Activated T-helper 2 cell treated with anti-CD3 and anti-CD28 coated beads, Interferon-gamma antibody, Interleukin-2, Interleukin-4, amounts not matched to agents 10 μg/mL and 5 μg/mL and 100 μg/mL, durations not matched to agents 14 hours and 24 hours and 36 hours (primary cell): ENCODE results near the gene ST7. TPM values are rescaled to one million over a fixed set of nuclear protein-coding genes. Genes with fewer than 3 reads are reported as not detected.

Experiments
- DNase-seq: peaks from one replicate; pipeline ENCODE4 v3.0.0; 2021; ENCODE audit warnings: low spot score
- H3K27ac Mint-ChIP-seq: one replicate; pipeline ENCODE4 v1.8.0; 2021; ENCODE audit warnings: mixed read lengths
- H3K27me3 Mint-ChIP-seq: one replicate; pipeline ENCODE4 v1.8.0; 2021; ENCODE audit warnings: low read depth, mixed read lengths
- H3K36me3 Mint-ChIP-seq: one replicate; pipeline ENCODE4 v1.8.0; 2021; ENCODE audit warnings: low read depth, mixed read lengths
- H3K4me1 Mint-ChIP-seq: one replicate; pipeline ENCODE4 v1.8.0; 2021; ENCODE audit warnings: low read depth, mixed read lengths
- H3K4me3 Mint-ChIP-seq: one replicate; pipeline ENCODE4 v1.8.0; 2021; ENCODE audit warnings: low read depth, mild to moderate bottlenecking, moderate library complexity, mixed read lengths
- H3K9me3 Mint-ChIP-seq: one replicate; pipeline ENCODE4 v1.8.0; 2021; ENCODE audit warnings: mixed read lengths
- intact Hi-C: fragments of 100-400 bp; cut with micrococcal nuclease; formaldehyde crosslinking; loops from one replicate; pipeline ENCODE4 v1.15.1; 2023
- total RNA-seq: library from RNA; stranded (reverse); gene quantifications from 2 replicates; pipeline ENCODE4 v1.2.3, GENCODE V29; 2022

ST7 gene
- total RNA-seq, 1 donor from 2014 or later = 8.0 TPM

DNA sequence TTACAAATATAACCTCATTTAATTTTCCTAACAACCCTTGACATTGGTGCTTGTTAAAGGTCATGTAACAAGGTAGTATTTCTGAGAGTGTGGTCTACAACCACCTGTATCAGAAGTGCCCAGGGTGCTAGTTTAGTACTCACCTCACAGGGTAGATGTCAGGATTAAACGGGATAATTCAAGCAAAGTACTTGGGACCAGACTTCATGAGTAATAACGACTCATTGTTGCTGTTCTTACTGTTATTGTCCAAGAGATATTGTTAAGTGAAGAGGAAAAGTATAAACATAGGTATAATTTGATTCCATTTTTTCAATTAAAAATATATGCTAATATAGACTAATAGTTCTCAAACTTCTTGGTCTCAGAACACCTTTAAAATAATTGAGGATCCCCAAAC, 190.3 kb downstream of the ST7 start:
- intact Hi-C loops = no loop called here
- peaks cover 17% of the 10 kb centered on the region for H3K4me1 Mint-ChIP-seq
- DNase-seq = no peak
- H3K9me3 Mint-ChIP-seq = no peaks in the 10 kb centered on the region
- no peak overlapping the region for H3K27ac Mint-ChIP-seq
- no peak overlapping the region for H3K4me3 Mint-ChIP-seq
- H3K27me3 Mint-ChIP-seq = no peaks in the 10 kb centered on the region
- peaks cover 9% of the 10 kb centered on the region for H3K36me3 Mint-ChIP-seq

- DNase-seq = no peak
- Mint-ChIP-seq H3K4me3 (no peak overlapping the region), H3K36me3 (peaks cover 9% of the 10 kb centered on the region), H3K4me1 (peaks cover 17% of the 10 kb centered on the region), H3K9me3 (no peaks in the 10 kb centered on the region), H3K27ac (no peak overlapping the region), H3K27me3 (no peaks in the 10 kb centered on the region)
- intact Hi-C loops = no loop called here
These were observed 192.0 kb downstream of the ST7 start for GRCh38 chr7:117145333-117145732.

DNA sequence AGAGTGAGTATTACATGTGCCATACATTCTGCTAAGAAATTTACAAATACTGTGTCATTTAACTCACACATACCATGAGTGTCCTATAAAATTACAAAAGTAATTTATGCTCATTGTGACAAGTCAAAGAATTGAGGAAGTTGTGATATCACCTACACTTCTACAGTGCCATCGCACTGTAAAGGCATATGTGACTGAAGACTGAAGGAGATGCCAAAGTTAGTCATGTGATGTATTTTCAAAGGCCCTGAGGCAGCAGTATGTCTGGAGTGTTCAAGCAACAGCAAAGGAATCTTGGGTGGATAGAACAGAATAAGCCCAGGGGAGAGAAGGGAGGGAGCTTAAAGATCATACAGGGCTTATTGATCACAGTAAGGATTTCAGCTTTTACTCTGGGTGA, 192.8 kb downstream of the ST7 start:
- intact Hi-C loops = no loop called here
- H3K27me3 Mint-ChIP-seq = no peaks in the 10 kb centered on the region
- DNase-seq = no peak
- H3K27ac Mint-ChIP-seq = no peak overlapping the region
- peaks cover 20% of the 10 kb centered on the region for H3K4me1 Mint-ChIP-seq
- H3K36me3 Mint-ChIP-seq = peaks cover 6% of the 10 kb centered on the region
- no peaks in the 10 kb centered on the region for H3K9me3 Mint-ChIP-seq
- H3K4me3 Mint-ChIP-seq = no peak overlapping the region

- no peak overlapping the region for H3K27ac Mint-ChIP-seq
- H3K4me1 Mint-ChIP-seq = peaks cover 20% of the 10 kb centered on the region
- H3K4me3 Mint-ChIP-seq = no peak overlapping the region
- H3K36me3 Mint-ChIP-seq = peaks cover 6% of the 10 kb centered on the region
- intact Hi-C loops = no loop called here
- DNase-seq = no peak
- H3K9me3 Mint-ChIP-seq = no peaks in the 10 kb centered on the region
- no peaks in the 10 kb centered on the region for H3K27me3 Mint-ChIP-seq
These were observed 193.2 kb downstream of the ST7 start for GRCh38 chr7:117146511-117146910.

DNA sequence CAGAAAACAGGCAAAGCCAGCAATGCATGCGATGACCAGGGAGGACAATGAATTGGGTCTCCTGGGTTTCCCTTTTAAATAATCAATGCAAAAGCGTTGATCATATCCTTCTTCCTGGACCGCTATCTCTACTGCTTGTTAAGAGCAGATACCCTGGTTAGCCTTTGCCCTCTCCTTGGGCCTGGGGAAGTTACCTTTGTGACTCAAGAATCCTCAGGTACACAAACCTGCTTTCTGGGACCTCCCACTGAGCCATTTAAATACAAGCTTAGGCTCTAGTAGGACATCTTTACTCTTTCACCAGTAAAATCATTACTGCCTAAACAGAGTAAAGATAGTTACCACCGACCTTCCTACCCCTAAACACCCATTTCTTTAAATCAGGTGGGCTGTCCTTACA, 195.7 kb downstream of the ST7 start:
- intact Hi-C loops = no loop called here
- Mint-ChIP-seq H3K9me3 (no peaks in the 10 kb centered on the region), H3K27ac (no peak overlapping the region)

DNA sequence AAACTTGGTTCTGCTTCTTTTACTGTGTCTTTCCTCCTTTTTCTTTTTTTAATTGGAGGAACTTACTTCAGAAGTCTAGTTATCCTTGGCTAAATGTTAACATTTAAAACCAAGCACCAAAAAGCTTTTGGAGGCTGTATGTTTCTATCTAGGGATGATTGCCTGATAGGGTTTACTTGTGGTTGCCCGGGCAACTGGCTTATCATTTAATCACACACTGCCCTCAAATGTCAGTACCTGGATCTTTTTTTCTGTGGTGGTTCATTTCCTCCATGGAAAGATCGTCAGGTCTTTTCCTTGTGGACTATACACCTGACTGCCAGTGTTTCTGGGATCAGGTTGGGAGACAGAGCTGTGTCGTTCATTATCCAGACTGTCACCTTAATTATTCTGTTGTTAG, 196.4 kb downstream of the ST7 start:
- DNase-seq = no peak
- Mint-ChIP-seq H3K4me3 (no peak overlapping the region), H3K9me3 (no peaks in the 10 kb centered on the region), H3K4me1 (peaks cover 11% of the 10 kb centered on the region), H3K27ac (no peak overlapping the region), H3K36me3 (no peaks in the 10 kb centered on the region), H3K27me3 (no peaks in the 10 kb centered on the region)
- intact Hi-C loops = no loop called here

More for the DNA sequence above, 195.7 kb downstream of the ST7 start:
- no peak overlapping the region for H3K4me3 Mint-ChIP-seq
- peaks cover 11% of the 10 kb centered on the region for H3K4me1 Mint-ChIP-seq
- no peaks in the 10 kb centered on the region for H3K27me3 Mint-ChIP-seq
- DNase-seq = no peak
- no peaks in the 10 kb centered on the region for H3K36me3 Mint-ChIP-seq

- H3K4me3 Mint-ChIP-seq = no peak overlapping the region
- intact Hi-C loops = no loop called here
- no peaks in the 10 kb centered on the region for H3K27me3 Mint-ChIP-seq
- H3K4me1 Mint-ChIP-seq = peaks cover 3% of the 10 kb centered on the region
- H3K36me3 Mint-ChIP-seq = no peaks in the 10 kb centered on the region
- no peaks in the 10 kb centered on the region for H3K9me3 Mint-ChIP-seq
- no peak overlapping the region for H3K27ac Mint-ChIP-seq
- no peak for DNase-seq
These were observed 199.1 kb downstream of the ST7 start for GRCh38 chr7:117152213-117153007.

DNA sequence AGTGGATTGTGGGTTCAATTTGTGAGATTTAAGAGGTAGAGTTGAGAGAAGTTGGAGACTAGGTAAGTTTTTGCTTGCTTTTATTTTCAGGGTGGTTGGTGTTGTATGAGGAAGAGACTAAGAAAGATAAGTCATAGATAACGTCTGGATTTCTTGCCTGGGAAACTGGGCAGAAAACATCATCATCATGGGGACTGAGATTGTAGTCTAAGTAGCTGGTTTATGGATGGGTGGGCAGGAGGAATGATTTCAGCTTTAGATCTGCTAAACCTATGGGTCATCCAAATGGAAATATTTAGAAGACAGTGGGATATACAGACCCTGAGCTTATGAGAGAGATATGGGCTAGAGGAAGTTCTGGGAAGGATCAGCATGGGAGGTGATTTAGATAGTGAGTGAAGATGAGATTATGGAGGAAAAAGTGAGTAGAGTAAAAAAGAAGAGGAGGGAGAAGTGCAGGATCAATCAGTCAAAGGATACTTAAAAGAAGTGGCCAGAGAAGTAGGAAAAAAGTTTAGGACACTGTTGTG, 199.8 kb downstream of the ST7 start:
- H3K36me3 Mint-ChIP-seq = no peaks in the 10 kb centered on the region

DNA sequence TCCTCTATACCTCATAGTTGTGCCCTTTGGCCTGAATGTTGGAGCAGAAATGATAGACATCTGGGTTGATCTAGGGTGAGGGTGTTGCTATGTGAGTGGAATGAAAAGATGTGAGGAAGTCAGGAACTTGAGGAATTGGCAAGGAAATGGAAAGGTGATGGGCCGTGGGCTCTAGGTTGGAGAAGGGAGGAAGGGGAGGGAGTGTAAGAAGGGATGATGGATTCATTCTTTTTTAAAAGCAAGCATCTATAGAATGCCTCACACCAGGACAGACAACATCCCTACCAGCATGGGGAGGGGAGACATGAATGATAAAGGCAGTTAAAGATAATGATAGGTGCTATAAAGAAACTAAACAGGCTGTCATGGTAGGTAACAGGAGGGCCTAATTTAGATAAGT, 201.4 kb downstream of the ST7 start:
- peaks cover 3% of the 10 kb centered on the region for H3K4me1 Mint-ChIP-seq
- no peaks in the 10 kb centered on the region for H3K9me3 Mint-ChIP-seq
- H3K4me3 Mint-ChIP-seq = no peak overlapping the region
- intact Hi-C loops = no loop called here
- no peak overlapping the region for H3K27ac Mint-ChIP-seq
- H3K36me3 Mint-ChIP-seq = no peaks in the 10 kb centered on the region
- no peaks in the 10 kb centered on the region for H3K27me3 Mint-ChIP-seq
- DNase-seq = no peak

More for the DNA sequence above, 199.8 kb downstream of the ST7 start:
- DNase-seq = no peak
- Mint-ChIP-seq H3K27ac (no peak overlapping the region), H3K4me1 (peaks cover 3% of the 10 kb centered on the region), H3K27me3 (no peaks in the 10 kb centered on the region), H3K4me3 (no peak overlapping the region), H3K9me3 (no peaks in the 10 kb centered on the region)
- intact Hi-C loops = no loop called here

- no peak for DNase-seq
- Mint-ChIP-seq H3K27me3 (no peaks in the 10 kb centered on the region), H3K36me3 (no peaks in the 10 kb centered on the region), H3K4me1 (no peaks in the 10 kb centered on the region), H3K4me3 (no peak overlapping the region), H3K27ac (no peak overlapping the region), H3K9me3 (no peaks in the 10 kb centered on the region)
- intact Hi-C loops = no loop called here
These were observed 202.4 kb downstream of the ST7 start for GRCh38 chr7:117155694-117156093.

- H3K27me3 Mint-ChIP-seq = no peaks in the 10 kb centered on the region
These were observed 204.2 kb downstream of the ST7 start for GRCh38 chr7:117157241-117158209.

GRCh38 chr7:117158941-117159697, 205.8 kb downstream of the ST7 start:
- Mint-ChIP-seq H3K4me1 (no peaks in the 10 kb centered on the region), H3K4me3 (no peak overlapping the region), H3K9me3 (no peaks in the 10 kb centered on the region), H3K27me3 (no peaks in the 10 kb centered on the region), H3K36me3 (no peaks in the 10 kb centered on the region), H3K27ac (no peak overlapping the region)
- intact Hi-C loops = no loop called here
- no peak for DNase-seq

More at GRCh38 chr7:117157241-117158209, 204.2 kb downstream of the ST7 start:
- no peak for DNase-seq
- H3K4me1 Mint-ChIP-seq = no peaks in the 10 kb centered on the region
- intact Hi-C loops = no loop called here
- H3K4me3 Mint-ChIP-seq = no peak overlapping the region
- H3K27ac Mint-ChIP-seq = no peak overlapping the region
- H3K9me3 Mint-ChIP-seq = no peaks in the 10 kb centered on the region
- no peaks in the 10 kb centered on the region for H3K36me3 Mint-ChIP-seq
